Fibroblast of lung (primary cell): ENCODE measurements around the gene CSTF2T. TPM values are rescaled to one million over a fixed set of nuclear protein-coding genes. Genes with fewer than 3 reads are reported as not detected.

ENCODE experiments used
- DNase-seq, 2 donors: peaks; one replicate each; pipeline versions ENCODE4 v3.0.0 to v3.0.0-alpha.2; 2010; ENCODE audit warnings: low read depth in 2 of 2
- H2AFZ ChIP-seq: 2 replicates; pipeline ENCODE4 v1.5.1; 2012; ENCODE audit warnings: low read length, control low read depth, inconsistent platforms
- H3K27ac ChIP-seq: 2 replicates; pipeline ENCODE4 v1.5.1; 2011; ENCODE audit warnings: low read length, control low read depth; ENCODE audit not compliant: insufficient read depth
- H3K27me3 ChIP-seq: 2 replicates; pipeline ENCODE4 v1.5.1; 2011; ENCODE audit warnings: mild to moderate bottlenecking, low read length; ENCODE audit not compliant: control insufficient read depth, insufficient read depth
- H3K36me3 ChIP-seq: 2 replicates; pipeline ENCODE4 v1.5.1; 2011; ENCODE audit warnings: low read length; ENCODE audit not compliant: control insufficient read depth, insufficient read depth
- H3K4me1 ChIP-seq: 2 replicates; pipeline ENCODE4 v1.5.1; 2011; ENCODE audit warnings: low read length; ENCODE audit not compliant: control insufficient read depth, insufficient read depth; ENCODE audit errors: extremely low read depth
- H3K4me2 ChIP-seq: 2 replicates; pipeline ENCODE4 v1.5.1; 2011; ENCODE audit warnings: low read length, control low read depth; ENCODE audit not compliant: insufficient read depth; ENCODE audit errors: extremely low read depth
- H3K4me3 ChIP-seq, 4 experiments: fragments of 200-600 bp in 1 of 4; sonication (generic) in 1 of 4; replicated peaks in 1 of 4; 2 replicates each; pipeline ENCODE4 v1.5.1; 2011 to 2016; ENCODE audit warnings: low read length in 4 of 4, low read depth in 3 of 4, mild to moderate bottlenecking in 3 of 4, control low read depth in 2 of 4, inconsistent platforms in 1 of 4, mixed read lengths in 1 of 4; ENCODE audit not compliant: insufficient read depth in 1 of 4; ENCODE audit errors: control extremely low read depth in 1 of 4
- H3K79me2 ChIP-seq: 2 replicates; pipeline ENCODE4 v1.5.1; 2012; ENCODE audit warnings: mild to moderate bottlenecking, low read length, inconsistent platforms; ENCODE audit not compliant: control insufficient read depth, insufficient read depth
- H3K9ac ChIP-seq: 2 replicates; pipeline ENCODE4 v1.5.1; 2011; ENCODE audit warnings: mild to moderate bottlenecking, low read length, control low read depth; ENCODE audit not compliant: insufficient read depth
- H3K9me3 ChIP-seq: 2 replicates; pipeline ENCODE4 v1.5.1; 2012; ENCODE audit warnings: low read depth, low read length; ENCODE audit not compliant: control insufficient read depth, insufficient read depth
- H4K20me1 ChIP-seq: 2 replicates; pipeline ENCODE4 v1.5.1; 2011; ENCODE audit warnings: low read length; ENCODE audit not compliant: control insufficient read depth, insufficient read depth; ENCODE audit errors: extremely low read depth
- EZH2 ChIP-seq: IDR thresholded peaks from 2 replicates; pipeline ENCODE4 v1.5.1; 2012; ENCODE audit warnings: low read length, control low read depth, mild to moderate bottlenecking; ENCODE audit errors: missing control alignments
- polyA plus RNA-seq, 2 donors: library from polyadenylated mRNA; depleted of rRNA in 1 of 2; stranded (reverse) in 1 of 2; unstranded in 1 of 2; fragments of >200 nt; gene quantifications; 2 replicates each; pipeline ENCODE4 v1.2.1, GENCODE V29; 2011 to 2012; ENCODE audit warnings: missing spikeins in 1 of 2
- total RNA-seq: library from RNA; depleted of rRNA; stranded (reverse); fragments of >200 nt; gene quantifications from 2 replicates; pipeline ENCODE4 v1.2.1, GENCODE V29; 2014
- TF ChIP-seq, protein P1 (sequence below), 2 donors: IDR thresholded peaks in 1 of 2; conservative IDR thresholded peaks in 1 of 2; 1 replicate in 1 of 2; 2 replicates in 1 of 2; pipeline ENCODE4 v1.5.1; 2011 to 2012; ENCODE audit warnings: low read length in 2 of 2, control low read depth in 1 of 2, inconsistent platforms in 1 of 2, low read depth in 1 of 2, mild to moderate bottlenecking in 1 of 2

The CSTF2T gene
- total and polyA plus RNA-seq, 2 donors (not counting 1 experiment from before 2014, with no cell fraction given): 5.9 to 14.9 TPM

DNA sequence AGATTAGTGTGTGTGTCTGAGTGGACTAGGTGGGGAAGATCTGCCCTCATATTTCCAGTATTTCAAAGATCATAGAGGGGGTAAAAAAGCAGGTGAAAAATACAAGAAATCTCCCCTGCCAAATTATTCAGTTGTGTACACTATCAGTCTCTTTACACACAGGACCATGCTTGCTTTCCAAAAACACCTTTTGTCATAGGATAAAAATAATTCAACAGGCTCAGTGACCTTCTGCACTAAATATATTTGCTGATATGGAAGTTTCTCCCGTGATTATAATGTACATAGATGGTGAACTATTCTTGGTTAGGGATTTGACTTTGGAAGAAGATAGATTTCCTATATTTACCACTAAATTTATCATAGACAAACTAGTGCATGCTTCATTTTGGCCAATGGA, 24.6 kb upstream of the CSTF2T start:
- TF ChIP-seq, protein P1, sequence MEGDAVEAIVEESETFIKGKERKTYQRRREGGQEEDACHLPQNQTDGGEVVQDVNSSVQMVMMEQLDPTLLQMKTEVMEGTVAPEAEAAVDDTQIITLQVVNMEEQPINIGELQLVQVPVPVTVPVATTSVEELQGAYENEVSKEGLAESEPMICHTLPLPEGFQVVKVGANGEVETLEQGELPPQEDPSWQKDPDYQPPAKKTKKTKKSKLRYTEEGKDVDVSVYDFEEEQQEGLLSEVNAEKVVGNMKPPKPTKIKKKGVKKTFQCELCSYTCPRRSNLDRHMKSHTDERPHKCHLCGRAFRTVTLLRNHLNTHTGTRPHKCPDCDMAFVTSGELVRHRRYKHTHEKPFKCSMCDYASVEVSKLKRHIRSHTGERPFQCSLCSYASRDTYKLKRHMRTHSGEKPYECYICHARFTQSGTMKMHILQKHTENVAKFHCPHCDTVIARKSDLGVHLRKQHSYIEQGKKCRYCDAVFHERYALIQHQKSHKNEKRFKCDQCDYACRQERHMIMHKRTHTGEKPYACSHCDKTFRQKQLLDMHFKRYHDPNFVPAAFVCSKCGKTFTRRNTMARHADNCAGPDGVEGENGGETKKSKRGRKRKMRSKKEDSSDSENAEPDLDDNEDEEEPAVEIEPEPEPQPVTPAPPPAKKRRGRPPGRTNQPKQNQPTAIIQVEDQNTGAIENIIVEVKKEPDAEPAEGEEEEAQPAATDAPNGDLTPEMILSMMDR (conservative IDR thresholded peaks at IDR 0.05 in 1 of 2, IDR thresholded peaks at IDR 0.05 in 1 of 2; ENCODE audit: low read depth in 1 of 2, low read length in 2 of 2): no peak
- TF ChIP-seq EZH2: no peak
- no peak for DNase-seq

GRCh38 chr10:51718804-51719291, 19.5 kb upstream of the CSTF2T start:
- no peaks in the 10 kb centered on the region for H3K36me3 ChIP-seq

More for the DNA sequence above, 24.6 kb upstream of the CSTF2T start:
- Histone ChIP-seq H4K20me1 (no peaks in the 10 kb centered on the region), H3K9ac (no peak overlapping the region), H3K9me3 (no peaks in the 10 kb centered on the region), H3K4me3 (no peak overlapping the region), H2AFZ (no peak overlapping the region), H3K36me3 (no peaks in the 10 kb centered on the region), H3K27me3 (no peaks in the 10 kb centered on the region), H3K4me2 (no peak overlapping the region), H3K79me2 (no peaks in the 10 kb centered on the region), H3K4me1 (no peaks in the 10 kb centered on the region), H3K27ac (no peak overlapping the region)

GRCh38 chr10:51716981-51717380, 17.6 kb upstream of the CSTF2T start:
- no peak for TF ChIP-seq EZH2
- TF ChIP-seq, protein P1 (conservative IDR thresholded peaks at IDR 0.05 in 1 of 2, IDR thresholded peaks at IDR 0.05 in 1 of 2; ENCODE audit: low read depth in 1 of 2, low read length in 2 of 2): no peak
- Histone ChIP-seq H3K79me2 (no peaks in the 10 kb centered on the region), H3K4me1 (no peaks in the 10 kb centered on the region), H4K20me1 (no peaks in the 10 kb centered on the region), H3K36me3 (no peaks in the 10 kb centered on the region), H3K4me2 (no peak overlapping the region), H3K27ac (no peak overlapping the region), H3K4me3 (no peak overlapping the region), H3K9me3 (no peaks in the 10 kb centered on the region), H2AFZ (no peak overlapping the region), H3K9ac (no peak overlapping the region), H3K27me3 (no peaks in the 10 kb centered on the region)
- peak in 1 of 2 donors; percentile 45 for DNase-seq

More at GRCh38 chr10:51718804-51719291, 19.5 kb upstream of the CSTF2T start:
- Histone ChIP-seq H3K79me2 (no peaks in the 10 kb centered on the region), H3K9me3 (no peaks in the 10 kb centered on the region), H3K4me2 (no peak overlapping the region), H4K20me1 (no peaks in the 10 kb centered on the region), H2AFZ (no peak overlapping the region), H3K4me3 (no peak overlapping the region), H3K27me3 (no peaks in the 10 kb centered on the region), H3K4me1 (no peaks in the 10 kb centered on the region), H3K27ac (no peak overlapping the region), H3K9ac (no peak overlapping the region)
- DNase-seq: peak; percentile 25 to 61
- TF ChIP-seq EZH2: no peak
- TF ChIP-seq, protein P1 (conservative IDR thresholded peaks at IDR 0.05 in 1 of 2, IDR thresholded peaks at IDR 0.05 in 1 of 2; ENCODE audit: low read depth in 1 of 2, low read length in 2 of 2): no peak
